IMR-90 (cell line): ENCODE measurements around the gene CEP162. TPM values are rescaled to one million over a fixed set of nuclear protein-coding genes. Genes with fewer than 3 reads are reported as not detected.

Experiments used
- ATAC-seq: fragments of 200-7000 bp; cut with Tn5 transposase; 2 replicates; pipeline ENCODE4 v1.9.1; 2020; ENCODE audit warnings: low read depth, mild to moderate bottlenecking, moderate library complexity
- BruUV-seq: library from RNA; stranded (reverse); fragments of 400-500 nt; replicated peaks from 2 replicates; lab custom pipeline; 2021; lab: Mats Ljungman, UMichigan
- CTCF ChIA-PET: fragments of 300-600 bp; formaldehyde crosslinking; extraction: SDS; loops from one replicate; lab custom pipeline; 2021; ENCODE audit warnings: antibody characterized with exemption; lab: Yijun Ruan, JAX
- POLR2A ChIA-PET: fragments of 300-600 bp; sonication (Branson Sonifier 250); formaldehyde crosslinking; loops from one replicate; lab custom pipeline; 2022; ENCODE audit warnings: antibody characterized with exemption; ENCODE audit not compliant: unreplicated experiment; lab: Charles Lee
- DNase-seq: peaks from one replicate; pipeline ENCODE4 v3.0.0; 2013
- H2AFZ ChIP-seq: replicated peaks from 2 replicates; pipeline ENCODE3; 2013; ENCODE audit warnings: low read length, mild to moderate bottlenecking; ENCODE audit not compliant: poor library complexity
- H2AK5ac ChIP-seq: 2 replicates; pipeline ENCODE4 v1.6.1; 2013; ENCODE audit warnings: low read depth, low read length, inconsistent platforms
- H2AK9ac ChIP-seq: replicated peaks from 2 replicates; pipeline ENCODE3; 2013; ENCODE audit warnings: mild to moderate bottlenecking, low read depth, low read length, moderate library complexity; ENCODE audit not compliant: poor library complexity
- H2BK120ac ChIP-seq: 2 replicates; pipeline ENCODE4 v1.6.1; 2013; ENCODE audit warnings: low read depth, low read length, inconsistent platforms
- H2BK15ac ChIP-seq: 3 replicates; pipeline ENCODE4 v1.6.1; 2013; ENCODE audit warnings: low read depth, low read length, inconsistent platforms
- H2BK20ac ChIP-seq: 2 replicates; pipeline ENCODE4 v1.6.1; 2013; ENCODE audit warnings: low read depth, mild to moderate bottlenecking, inconsistent platforms, low read length, moderate library complexity
- H2BK5ac ChIP-seq: 2 replicates; pipeline ENCODE4 v1.6.1; 2013; ENCODE audit warnings: mild to moderate bottlenecking, low read depth, low read length, inconsistent platforms; ENCODE audit not compliant: poor library complexity, severe bottlenecking
- H3K14ac ChIP-seq: replicated peaks from 2 replicates; pipeline ENCODE4 v1.6.1; 2013; ENCODE audit warnings: low read depth, low read length, inconsistent platforms
- H3K18ac ChIP-seq: 2 replicates; pipeline ENCODE4 v1.6.1; 2013; ENCODE audit warnings: low read depth, low read length, control low read depth
- H3K23ac ChIP-seq: 2 replicates; pipeline ENCODE4 v1.6.1; 2013; ENCODE audit warnings: low read depth, low read length, inconsistent platforms
- H3K27ac ChIP-seq: 2 replicates; pipeline ENCODE4 v1.5.1; 2013; ENCODE audit warnings: mild to moderate bottlenecking, control low read depth, low read length; ENCODE audit not compliant: insufficient read depth
- H3K27me3 ChIP-seq: 2 replicates; pipeline ENCODE4 v1.6.1; 2013; ENCODE audit warnings: low read length; ENCODE audit not compliant: control insufficient read depth, insufficient read depth
- H3K36me3 ChIP-seq: 2 replicates; pipeline ENCODE4 v1.6.1; 2013; ENCODE audit warnings: low read length, mixed read lengths; ENCODE audit not compliant: control insufficient read depth, insufficient read depth
- H3K4ac ChIP-seq: 2 replicates; pipeline ENCODE4 v1.6.1; 2013; ENCODE audit warnings: low read depth, low read length, inconsistent platforms
- H3K4me1 ChIP-seq: 2 replicates; pipeline ENCODE4 v1.6.1; 2013; ENCODE audit warnings: low read length, mixed read lengths; ENCODE audit not compliant: control insufficient read depth, insufficient read depth
- H3K4me2 ChIP-seq: 2 replicates; pipeline ENCODE4 v1.6.1; 2013; ENCODE audit warnings: low read depth, mild to moderate bottlenecking, control low read depth, low read length, moderate library complexity
- H3K4me3 ChIP-seq: 2 replicates; pipeline ENCODE4 v1.5.1; 2013; ENCODE audit warnings: low read depth, mild to moderate bottlenecking, control low read depth, low read length, moderate library complexity; ENCODE audit not compliant: insufficient read depth
- H3K56ac ChIP-seq: 2 replicates; pipeline ENCODE4 v1.6.1; 2013; ENCODE audit warnings: low read length, inconsistent platforms; ENCODE audit not compliant: insufficient read depth; ENCODE audit errors: extremely low read depth
- H3K79me1 ChIP-seq, 2 experiments: 2 replicates each; pipeline ENCODE4 v1.6.1; 2013; ENCODE audit warnings: low read length in 2 of 2, inconsistent platforms in 1 of 2, low read depth in 1 of 2
- H3K9ac ChIP-seq: 2 replicates; pipeline ENCODE4 v1.6.1; 2013; ENCODE audit warnings: low read depth, low read length, control low read depth
- H3K9me1 ChIP-seq: 2 replicates; pipeline ENCODE4 v1.6.1; 2013; ENCODE audit warnings: low read length, inconsistent platforms; ENCODE audit not compliant: insufficient read depth
- H3K9me3 ChIP-seq: 2 replicates; pipeline ENCODE4 v1.6.1; 2013; ENCODE audit warnings: low read length; ENCODE audit not compliant: control insufficient read depth, insufficient read depth
- H4K20me1 ChIP-seq: 2 replicates; pipeline ENCODE4 v1.6.1; 2013; ENCODE audit warnings: low read length, inconsistent platforms; ENCODE audit not compliant: insufficient read depth
- H4K5ac ChIP-seq: 2 replicates; pipeline ENCODE4 v1.6.1; 2013; ENCODE audit warnings: mild to moderate bottlenecking, low read depth, low read length, control low read depth
- H4K8ac ChIP-seq, 2 experiments: 2 replicates each; pipeline ENCODE4 v1.6.1; 2013; ENCODE audit warnings: low read depth in 2 of 2, low read length in 2 of 2, control low read depth in 1 of 2, inconsistent platforms in 1 of 2
- H4K91ac ChIP-seq: 2 replicates; pipeline ENCODE4 v1.6.1; 2013; ENCODE audit warnings: low read depth, low read length, inconsistent platforms; ENCODE audit not compliant: insufficient read depth
- MXI1 ChIP-seq: IDR thresholded peaks from 2 replicates; pipeline ENCODE4 v1.6.1; 2012; ENCODE audit warnings: low read depth, mild to moderate bottlenecking, low read length, moderate library complexity, borderline replicate concordance
- SMC3 ChIP-seq: fragments of 150-350 bp; IDR thresholded peaks from 2 replicates; pipeline ENCODE4 v1.6.1; 2016; ENCODE audit warnings: low read depth, mild to moderate bottlenecking, antibody characterized with exemption, low read length, moderate library complexity
- WGBS, 2 experiments: methylation state at CpG; one replicate each; pipeline versions ENCODE4 v1.1.5 to v1.1.7; 2013; ENCODE audit warnings: missing lambda C conversion rate in 2 of 2; ENCODE audit not compliant: insufficient read length in 1 of 2; ENCODE audit errors: extremely low coverage in 2 of 2; 5-methylcytosine and 5-hydroxymethylcytosine counted together
- dilution Hi-C: fragments of 300-500 bp; cut with HindIII; formaldehyde crosslinking; loops from one replicate; pipeline ENCODE4 v1.14.3; 2018; ENCODE audit warnings: low sequenced_read_pairs; ENCODE audit not compliant: unreplicated experiment
- in situ Hi-C: fragments of 300-500 bp; cut with MboI; formaldehyde crosslinking; loops from 3 replicates; pipeline ENCODE4 v1.14.3; 2019; ENCODE audit warnings: low sequenced_read_pairs, inconsistent platforms, mixed read lengths
- intact Hi-C: fragments of 100-400 bp; cut with micrococcal nuclease; formaldehyde crosslinking; loops from 2 replicates; pipeline ENCODE4 v1.10.0; 2022
- polyA plus RNA-seq, 3 experiments: library from polyadenylated mRNA; depleted of rRNA; stranded (reverse); fragments of >200 nt; gene quantifications; 2 replicates each; pipeline ENCODE4 v1.2.3, GENCODE V29; 2012; ENCODE audit warnings: low replicate concordance in 1 of 3
- total RNA-seq: library from RNA; depleted of rRNA; stranded (reverse); fragments of >200 nt; gene quantifications from 2 replicates; pipeline ENCODE4 v1.2.3, GENCODE V29; 2012

The CEP162 gene
- total and polyA plus RNA-seq, 2 of the 4 experiments (the other 2 are of a cell fraction), result 1.2 to 1.6 TPM

DNA sequence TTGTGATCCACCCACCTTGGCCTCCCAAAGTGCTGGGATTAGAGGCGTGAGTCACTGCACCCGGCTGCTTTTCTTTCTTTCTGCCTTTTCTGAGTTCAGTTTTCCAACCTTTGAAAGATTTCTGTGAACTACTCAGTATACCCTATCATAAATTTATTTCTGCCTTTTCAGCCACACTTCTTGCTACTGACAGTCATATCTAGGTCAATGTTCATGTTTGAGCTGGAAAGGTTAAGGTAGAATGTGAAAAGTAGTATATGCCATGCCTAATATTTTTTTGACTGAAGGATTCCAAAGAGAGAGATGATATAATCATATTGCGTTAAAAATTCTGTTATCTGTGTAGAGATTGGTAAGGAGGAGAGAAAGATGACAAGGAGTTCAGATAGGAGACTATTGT lies 25.9 kb upstream of the CEP162 start:
- Histone ChIP-seq H3K4ac (no peak overlapping the region), H2AFZ (no peak overlapping the region), H3K9me3 (no peaks in the 10 kb centered on the region), H3K56ac (no peak overlapping the region), H2BK15ac (no peak overlapping the region), H2AK9ac (no peak overlapping the region), H4K8ac (no peak overlapping the region), H3K9ac (no peak overlapping the region), H3K4me1 (no peaks in the 10 kb centered on the region), H3K23ac (no peak overlapping the region), H3K18ac (no peak overlapping the region), H3K14ac (no peak overlapping the region), H3K4me3 (no peak overlapping the region), H4K20me1 (no peaks in the 10 kb centered on the region), H3K27me3 (no peaks in the 10 kb centered on the region), H2BK20ac (no peak overlapping the region), H2BK120ac (no peak overlapping the region), H3K79me1 (no peaks in the 10 kb centered on the region), H3K4me2 (no peak overlapping the region), H3K9me1 (no peaks in the 10 kb centered on the region), H4K91ac (no peak overlapping the region), H4K5ac (no peak overlapping the region), H3K27ac (no peak overlapping the region), H2BK5ac (no peak overlapping the region), H2AK5ac (no peak overlapping the region), H3K36me3 (no peaks in the 10 kb centered on the region)
- no peak for TF ChIP-seq MXI1
- no peak for TF ChIP-seq SMC3
- no CpG with 5 or more reads among the region's 3 CpGs for WGBS, 2 experiments
- DNase-seq (no peak), ATAC-seq (no peak)
- BruUV-seq, result no TSS peak
- dilution Hi-C loops, result no loop called here
- ChIA-PET POLR2A (no interaction called here), CTCF (interaction anchor here (0.7 kb wide), 1 partner anchor 44 kb away, joined by 4 read pairs; no protein-coding TSS in a partner anchor)
- intact Hi-C loops, result no loop called here
- in situ Hi-C loops, result no loop called here
